Glutamatergic neuron (in vitro differentiated cells): ENCODE results near the gene AP1G2. TPM values are rescaled to one million over a fixed set of nuclear protein-coding genes. Genes with fewer than 3 reads are reported as not detected.
A peak's percentile ranks its signal among the peaks of the same experiment; 100 is the strongest.

Experiments used
- DNase-seq: peaks from one replicate; pipeline ENCODE4 v3.0.0; 2022
- H3K27ac Mint-ChIP-seq: one replicate; pipeline ENCODE4 v1.8.0; 2020; ENCODE audit warnings: mild to moderate bottlenecking, mixed read lengths, inconsistent platforms; ENCODE audit not compliant: unreplicated experiment
- H3K27me3 Mint-ChIP-seq: one replicate; pipeline ENCODE4 v1.8.0; 2020; ENCODE audit warnings: mild to moderate bottlenecking, moderate library complexity, mixed read lengths, inconsistent platforms; ENCODE audit not compliant: unreplicated experiment
- H3K36me3 Mint-ChIP-seq: one replicate; pipeline ENCODE4 v1.8.0; 2020; ENCODE audit warnings: mild to moderate bottlenecking, mixed read lengths, inconsistent platforms; ENCODE audit not compliant: unreplicated experiment
- H3K4me1 Mint-ChIP-seq: one replicate; pipeline ENCODE4 v1.8.0; 2020; ENCODE audit warnings: mild to moderate bottlenecking, low read depth, mixed read lengths, inconsistent platforms; ENCODE audit not compliant: unreplicated experiment
- H3K4me3 Mint-ChIP-seq: one replicate; pipeline ENCODE4 v1.8.0; 2020; ENCODE audit warnings: mild to moderate bottlenecking, mixed read lengths, inconsistent platforms; ENCODE audit not compliant: unreplicated experiment
- H3K9me3 Mint-ChIP-seq: one replicate; pipeline ENCODE4 v1.8.0; 2020; ENCODE audit warnings: mild to moderate bottlenecking, moderate library complexity, mixed read lengths, inconsistent platforms; ENCODE audit not compliant: unreplicated experiment
- CTCF ChIP-seq: fragments of 200-600 bp; sonication (generic); IDR thresholded peaks from one replicate; pipeline ENCODE4 v1.5.0; 2021; ENCODE audit not compliant: partially characterized antibody, unreplicated experiment
- total RNA-seq: library from RNA; stranded (reverse); fragmentation: NEBNext Ultra II Directional; extraction: Animal tissue kit (Norgen Biotek cat#: 25700); gene quantifications from one replicate; pipeline ENCODE4 v1.2.1, GENCODE V29; 2021; ENCODE audit not compliant: unreplicated experiment

The AP1G2 gene
- total RNA-seq, 1 donor from 2014 or later = 105 TPM

- Mint-ChIP-seq H3K27me3 (peaks cover 12% of the 10 kb centered on the region), H3K27ac (no peak overlapping the region)
- TF ChIP-seq CTCF = no peak
Observed at GRCh38 chr14:23582906-23583760, 15.5 kb upstream of the AP1G2 start.

GRCh38 chr14:23580948-23581281, 13.3 kb upstream of the AP1G2 start:
- Mint-ChIP-seq H3K9me3 (peaks cover 8% of the 10 kb centered on the region), H3K27me3 (peaks cover 16% of the 10 kb centered on the region), H3K4me1 (peaks cover 2% of the 10 kb centered on the region), H3K36me3 (no peaks in the 10 kb centered on the region), H3K4me3 (no peak overlapping the region), H3K27ac (no peak overlapping the region)
- no peak for TF ChIP-seq CTCF
- DNase-seq = peak; percentile 34

More at GRCh38 chr14:23582906-23583760, 15.5 kb upstream of the AP1G2 start:
- Mint-ChIP-seq H3K9me3 (peaks cover 8% of the 10 kb centered on the region), H3K4me3 (no peak overlapping the region), H3K4me1 (peaks cover 2% of the 10 kb centered on the region), H3K36me3 (no peaks in the 10 kb centered on the region)
- no peak for DNase-seq

- no peak for DNase-seq
- no peak overlapping the region for H3K27ac Mint-ChIP-seq
- TF ChIP-seq CTCF = no peak
- H3K36me3 Mint-ChIP-seq = no peaks in the 10 kb centered on the region
- peaks cover 6% of the 10 kb centered on the region for H3K9me3 Mint-ChIP-seq
- H3K4me1 Mint-ChIP-seq = peaks cover 2% of the 10 kb centered on the region
- peak overlapping the region; percentile 88 for H3K4me3 Mint-ChIP-seq
- H3K27me3 Mint-ChIP-seq = peaks cover 17% of the 10 kb centered on the region
Observed at GRCh38 chr14:23580152-23580926, 12.7 kb upstream of the AP1G2 start.

- DNase-seq = no peak
- Mint-ChIP-seq H3K4me1 (peaks cover 2% of the 10 kb centered on the region), H3K27ac (peak overlapping the region; percentile 81), H3K36me3 (no peaks in the 10 kb centered on the region), H3K27me3 (peaks cover 20% of the 10 kb centered on the region), H3K9me3 (peaks cover 8% of the 10 kb centered on the region), H3K4me3 (peak overlapping the region; percentile 88)
- TF ChIP-seq CTCF = no peak
Observed at GRCh38 chr14:23579739-23580138, 12.1 kb upstream of the AP1G2 start.

GRCh38 chr14:23579311-23579630, 11.7 kb upstream of the AP1G2 start:
- H3K27ac Mint-ChIP-seq = peak overlapping the region; percentile 91

More at GRCh38 chr14:23579311-23579630, 11.7 kb upstream of the AP1G2 start:
- peaks cover 2% of the 10 kb centered on the region for H3K4me1 Mint-ChIP-seq
- no peak for DNase-seq
- H3K36me3 Mint-ChIP-seq = no peaks in the 10 kb centered on the region
- TF ChIP-seq CTCF = no peak
- peak overlapping the region; percentile 88 for H3K4me3 Mint-ChIP-seq
- H3K27me3 Mint-ChIP-seq = peaks cover 20% of the 10 kb centered on the region
- H3K9me3 Mint-ChIP-seq = peaks cover 8% of the 10 kb centered on the region
